Calu3 (cell line): ENCODE results near the gene VAV1. TPM values are rescaled to one million over a fixed set of nuclear protein-coding genes. Genes with fewer than 3 reads are reported as not detected.
"Not testable (repeated sequence)": the region's sequence is repeated elsewhere in the genome, so short reads cannot be mapped to it uniquely, and the experiment has no call there.

Experiments
- BruUV-seq: library from RNA; stranded (reverse); fragments of 400-500 nt; replicated peaks from 2 replicates; lab custom pipeline; 2021; lab: Mats Ljungman, UMichigan
- CTCF ChIA-PET: fragments of 300-600 bp; sonication (Branson Sonifier 250); formaldehyde crosslinking; loops from one replicate; lab custom pipeline; 2022; ENCODE audit warnings: antibody characterized with exemption; lab: Charles Lee
- DNase-seq: peaks from one replicate; pipeline ENCODE4 v3.0.0; 2022
- H3K27ac Mint-ChIP-seq: one replicate; pipeline ENCODE4 v1.8.0; 2022; ENCODE audit warnings: mixed read lengths; ENCODE audit not compliant: unreplicated experiment
- H3K27me3 Mint-ChIP-seq: one replicate; pipeline ENCODE4 v1.8.0; 2022; ENCODE audit warnings: mixed read lengths; ENCODE audit not compliant: unreplicated experiment
- H3K36me3 Mint-ChIP-seq: one replicate; pipeline ENCODE4 v1.8.0; 2022; ENCODE audit warnings: mild to moderate bottlenecking, moderate library complexity, mixed read lengths; ENCODE audit not compliant: insufficient read depth, unreplicated experiment
- H3K4me1 Mint-ChIP-seq: one replicate; pipeline ENCODE4 v1.8.0; 2022; ENCODE audit warnings: mild to moderate bottlenecking, low read depth, mixed read lengths; ENCODE audit not compliant: unreplicated experiment
- H3K4me3 Mint-ChIP-seq: one replicate; pipeline ENCODE4 v1.8.0; 2022; ENCODE audit warnings: mild to moderate bottlenecking, low read depth, moderate library complexity, mixed read lengths; ENCODE audit not compliant: unreplicated experiment
- H3K9me3 Mint-ChIP-seq: one replicate; pipeline ENCODE4 v1.8.0; 2022; ENCODE audit warnings: low read depth, mixed read lengths; ENCODE audit not compliant: unreplicated experiment
- intact Hi-C: fragments of 100-400 bp; cut with micrococcal nuclease; formaldehyde crosslinking; loops from one replicate; pipeline ENCODE4 v1.10.0; 2022; ENCODE audit not compliant: unreplicated experiment
- total RNA-seq: library from RNA; stranded (reverse); gene quantifications from 2 replicates; pipeline ENCODE4 v1.2.3, GENCODE V29; 2022
- TF ChIP-seq, protein P1 (sequence below): fragments of 200-600 bp; IDR thresholded peaks from one replicate; pipeline ENCODE4 v1.8.0; 2022; ENCODE audit warnings: antibody characterized with exemption; ENCODE audit not compliant: unreplicated experiment

Gene VAV1
- total RNA-seq, 1 experiment from 2014 or later: 0.28 TPM

DNA sequence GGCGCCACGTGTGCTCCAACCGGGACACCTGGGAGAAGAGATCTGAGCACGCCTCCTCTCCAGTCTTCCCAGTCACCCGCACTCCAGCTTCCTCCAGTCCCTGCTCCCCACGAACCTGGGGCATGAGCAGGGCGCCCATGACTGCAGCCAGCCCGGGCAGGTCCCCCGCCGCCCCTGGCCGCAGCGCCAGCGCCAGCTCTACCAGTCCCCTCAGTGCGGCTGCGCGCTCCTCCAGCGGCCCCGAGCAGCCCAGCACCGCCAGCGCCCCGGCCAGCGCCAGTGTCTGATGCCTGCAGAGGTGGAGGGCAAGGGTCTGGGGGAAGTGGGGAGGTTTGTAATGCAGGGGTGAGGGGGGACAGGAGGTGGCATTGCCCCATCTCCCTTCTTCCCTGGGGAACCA is 18.4 kb upstream of the VAV1 start:
- CTCF ChIA-PET: no interaction called here
- Mint-ChIP-seq H3K4me3 (peak overlapping the region; percentile 32), H3K4me1 (peaks cover 9% of the 10 kb centered on the region), H3K27me3 (no peaks in the 10 kb centered on the region), H3K27ac (peak overlapping the region; percentile 87), H3K36me3 (peaks cover 85% of the 10 kb centered on the region), H3K9me3 (no peaks in the 10 kb centered on the region)
- intact Hi-C loops: no loop called here
- TF ChIP-seq, protein P1, sequence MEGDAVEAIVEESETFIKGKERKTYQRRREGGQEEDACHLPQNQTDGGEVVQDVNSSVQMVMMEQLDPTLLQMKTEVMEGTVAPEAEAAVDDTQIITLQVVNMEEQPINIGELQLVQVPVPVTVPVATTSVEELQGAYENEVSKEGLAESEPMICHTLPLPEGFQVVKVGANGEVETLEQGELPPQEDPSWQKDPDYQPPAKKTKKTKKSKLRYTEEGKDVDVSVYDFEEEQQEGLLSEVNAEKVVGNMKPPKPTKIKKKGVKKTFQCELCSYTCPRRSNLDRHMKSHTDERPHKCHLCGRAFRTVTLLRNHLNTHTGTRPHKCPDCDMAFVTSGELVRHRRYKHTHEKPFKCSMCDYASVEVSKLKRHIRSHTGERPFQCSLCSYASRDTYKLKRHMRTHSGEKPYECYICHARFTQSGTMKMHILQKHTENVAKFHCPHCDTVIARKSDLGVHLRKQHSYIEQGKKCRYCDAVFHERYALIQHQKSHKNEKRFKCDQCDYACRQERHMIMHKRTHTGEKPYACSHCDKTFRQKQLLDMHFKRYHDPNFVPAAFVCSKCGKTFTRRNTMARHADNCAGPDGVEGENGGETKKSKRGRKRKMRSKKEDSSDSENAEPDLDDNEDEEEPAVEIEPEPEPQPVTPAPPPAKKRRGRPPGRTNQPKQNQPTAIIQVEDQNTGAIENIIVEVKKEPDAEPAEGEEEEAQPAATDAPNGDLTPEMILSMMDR: no peak
- DNase-seq: no peak
- no TSS peak for BruUV-seq

DNA sequence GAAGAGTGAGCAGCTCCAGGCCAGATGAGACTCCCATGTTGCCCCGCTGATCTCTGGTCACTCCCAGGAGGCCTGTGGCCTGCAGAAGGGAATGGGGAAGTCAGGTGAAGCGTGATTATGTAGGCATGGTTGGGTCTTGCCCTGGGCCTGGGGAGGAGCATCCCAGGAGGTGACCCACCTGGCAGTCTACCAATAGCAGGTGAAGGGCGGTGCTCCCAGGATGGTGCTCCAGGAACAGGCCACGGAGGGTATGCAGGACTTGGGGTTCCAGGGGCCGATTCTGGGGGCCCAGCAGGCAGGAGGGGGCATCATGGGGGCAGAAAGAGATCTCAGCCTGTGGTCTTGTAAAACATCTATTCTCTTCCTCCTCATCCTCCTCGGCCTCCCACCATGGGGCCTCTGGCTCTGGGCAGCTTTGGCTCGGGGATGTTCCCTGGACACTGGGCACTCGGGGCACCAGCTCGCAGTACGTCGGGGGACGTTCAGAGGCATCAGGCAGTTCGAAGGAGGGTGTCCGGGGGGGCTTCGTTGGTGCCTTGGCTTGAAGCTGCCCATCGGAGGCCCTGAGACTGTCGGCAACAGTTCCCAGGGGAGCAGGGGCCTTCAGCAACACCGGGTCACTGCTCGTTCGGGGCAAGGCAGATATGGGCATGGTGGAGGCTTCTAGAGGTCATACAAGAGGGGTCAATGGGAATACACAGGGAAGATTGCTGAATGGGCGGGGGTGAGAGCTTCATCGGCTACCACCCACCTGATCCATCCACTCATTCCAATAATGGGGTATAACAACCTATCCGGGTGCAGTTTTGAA is 17.6 kb upstream of the VAV1 start:
- Mint-ChIP-seq H3K27ac (peak overlapping the region; percentile 87), H3K4me1 (peaks cover 9% of the 10 kb centered on the region), H3K4me3 (peak overlapping the region; percentile 32), H3K36me3 (peaks cover 86% of the 10 kb centered on the region), H3K27me3 (no peaks in the 10 kb centered on the region), H3K9me3 (no peaks in the 10 kb centered on the region)
- intact Hi-C loops: no loop called here
- no peak for DNase-seq
- CTCF ChIA-PET: no interaction called here
- TF ChIP-seq, protein P1: no peak
- no TSS peak for BruUV-seq

DNA sequence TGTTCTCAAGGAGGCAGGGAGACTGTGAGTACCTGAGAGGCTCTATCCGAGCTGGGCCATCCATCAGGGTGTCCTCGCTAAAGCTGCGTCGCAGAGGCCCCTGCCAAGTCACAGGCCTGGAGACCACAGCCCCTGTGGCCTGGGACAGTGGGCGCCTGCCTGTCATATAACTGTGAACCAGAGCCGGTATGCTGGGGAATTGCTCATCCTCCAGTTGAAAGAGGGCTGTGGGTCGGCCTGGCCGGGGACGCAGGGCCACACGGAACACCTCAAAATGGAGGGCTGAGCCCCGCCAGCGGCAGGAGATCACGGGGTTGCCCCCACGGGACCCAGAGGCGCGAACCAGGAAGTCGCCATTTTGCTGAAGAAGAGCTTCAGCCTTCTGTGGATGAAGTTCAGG is 11.9 kb upstream of the VAV1 start:
- intact Hi-C loops: no loop called here
- BruUV-seq: no TSS peak
- DNase-seq: no peak
- Mint-ChIP-seq H3K36me3 (peaks cover 66% of the 10 kb centered on the region), H3K27me3 (no peaks in the 10 kb centered on the region), H3K27ac (no peak overlapping the region), H3K4me3 (no peak overlapping the region), H3K4me1 (no peaks in the 10 kb centered on the region), H3K9me3 (no peaks in the 10 kb centered on the region)
- TF ChIP-seq, protein P1: no peak
- CTCF ChIA-PET: no interaction called here

DNA sequence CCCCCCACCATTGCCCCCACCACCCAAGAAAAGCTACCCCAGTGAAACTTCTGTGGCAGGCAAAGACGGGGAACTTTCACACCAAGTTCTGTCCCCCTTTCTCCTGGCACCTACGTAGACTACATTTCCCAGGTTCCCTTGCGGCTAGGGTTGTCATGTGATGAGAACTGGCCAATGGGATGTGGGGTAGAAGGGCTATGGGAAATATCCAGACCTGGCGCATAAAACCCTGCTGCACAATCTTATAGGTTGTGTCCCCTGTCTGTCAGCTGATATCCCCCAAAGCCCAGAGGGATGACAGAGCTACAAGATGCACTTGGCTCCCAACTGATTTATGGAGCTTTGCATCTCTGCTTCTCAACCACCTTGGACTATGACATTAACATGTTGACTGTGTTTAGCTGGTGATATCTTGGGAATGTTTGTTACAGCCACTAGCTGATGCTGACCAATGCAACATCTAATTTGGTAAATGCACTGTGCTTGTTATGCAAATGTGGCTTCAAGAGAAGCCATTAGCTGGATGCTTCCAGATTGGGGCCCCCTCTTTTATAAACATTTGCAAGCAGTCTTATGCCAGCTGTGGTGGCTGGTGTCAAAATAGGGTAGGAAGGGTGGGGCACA is 11.3 kb upstream of the VAV1 start:
- intact Hi-C loops: no loop called here
- Mint-ChIP-seq H3K9me3 (no peaks in the 10 kb centered on the region), H3K4me1 (peaks cover 4% of the 10 kb centered on the region), H3K36me3 (peaks cover 70% of the 10 kb centered on the region), H3K27me3 (no peaks in the 10 kb centered on the region), H3K4me3 (no peak overlapping the region), H3K27ac (no peak overlapping the region)
- TF ChIP-seq, protein P1: no peak
- BruUV-seq: no TSS peak
- CTCF ChIA-PET: no interaction called here
- no peak for DNase-seq

DNA sequence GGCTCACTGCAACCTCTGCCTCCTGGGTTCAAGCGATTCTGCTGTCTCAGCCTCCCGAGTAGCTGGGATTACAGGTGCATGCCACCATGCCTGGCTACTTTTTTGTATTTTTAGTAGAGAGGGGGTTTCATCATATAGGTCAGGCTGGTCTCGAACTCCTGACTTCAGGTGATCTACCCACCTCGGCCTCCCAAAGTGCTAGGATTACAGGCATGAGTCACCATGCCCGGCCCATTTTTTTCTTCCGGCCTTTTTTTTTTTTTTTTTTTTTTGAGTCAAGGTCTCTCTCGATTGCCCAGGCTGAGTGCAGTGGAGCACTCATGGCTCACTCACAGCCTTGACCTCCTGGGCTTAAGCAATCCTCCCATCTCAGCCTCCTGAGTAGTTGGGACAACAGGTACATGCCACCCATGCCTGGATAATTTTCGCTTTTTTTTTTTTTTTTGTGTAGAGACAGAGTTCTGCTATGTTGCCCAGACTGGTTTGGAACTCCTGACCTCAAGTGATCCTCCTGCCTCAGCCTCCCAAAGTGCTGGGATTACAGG is 10.2 kb upstream of the VAV1 start:
- H3K27me3 Mint-ChIP-seq, DNase-seq, intact Hi-C loops, CTCF ChIA-PET, H3K4me3 Mint-ChIP-seq, H3K9me3 Mint-ChIP-seq, BruUV-seq, H3K27ac Mint-ChIP-seq: not testable (repeated sequence)
- Mint-ChIP-seq H3K36me3 (peaks cover 73% of the 10 kb centered on the region), H3K4me1 (peaks cover 12% of the 10 kb centered on the region)
